CD1c-positive myeloid dendritic cell (primary cell): ENCODE data around the gene SEPHS1.

Experiments
- DNase-seq: peaks from one replicate; pipeline ENCODE4 v3.0.0-alpha.2; 2016; ENCODE audit errors: extremely low spot score

SEPHS1 gene

DNA sequence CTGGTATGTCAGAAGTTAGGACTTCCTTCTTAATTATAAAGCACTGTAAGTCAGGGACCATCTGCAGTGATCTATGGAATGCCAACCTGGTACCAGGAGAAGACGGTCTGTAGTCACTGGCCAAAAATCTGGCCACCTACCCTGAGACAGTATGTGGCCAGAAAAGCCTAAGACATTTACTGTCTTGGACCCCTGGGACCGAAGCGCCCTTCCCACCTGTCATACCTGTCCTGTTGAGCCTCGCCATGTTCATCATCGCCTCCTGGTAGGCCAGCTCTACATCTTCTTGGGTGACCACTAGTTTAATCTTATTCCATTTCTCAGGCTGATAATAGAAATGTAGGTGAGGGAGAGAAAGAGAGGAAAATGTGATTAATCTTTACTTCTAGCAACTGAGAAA is 20.0 kb downstream of the SEPHS1 start:
- DNase-seq: no peak

DNA sequence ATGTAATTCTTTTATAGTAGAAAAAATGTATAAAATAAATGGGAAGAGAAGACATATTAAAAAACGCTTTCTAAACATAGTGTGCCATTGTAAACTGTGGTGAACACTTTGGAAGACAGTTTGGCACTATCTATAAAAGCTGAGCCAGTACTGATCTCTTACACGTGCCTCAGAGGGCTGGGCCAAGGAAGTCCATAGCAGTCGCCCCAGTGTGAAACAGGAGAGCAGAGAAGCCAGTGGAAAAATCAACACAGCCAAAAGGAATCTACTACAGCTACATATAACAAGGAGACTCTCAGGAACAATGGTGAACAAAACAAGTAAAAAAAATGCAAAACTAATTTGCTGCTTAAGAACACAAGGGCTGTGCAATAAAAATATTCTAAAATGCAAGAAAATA is 20.6 kb downstream of the SEPHS1 start:
- DNase-seq: no peak

GRCh38 chr10:13322615-13323148 is 25.4 kb downstream of the SEPHS1 start:
- DNase-seq: no peak

DNA sequence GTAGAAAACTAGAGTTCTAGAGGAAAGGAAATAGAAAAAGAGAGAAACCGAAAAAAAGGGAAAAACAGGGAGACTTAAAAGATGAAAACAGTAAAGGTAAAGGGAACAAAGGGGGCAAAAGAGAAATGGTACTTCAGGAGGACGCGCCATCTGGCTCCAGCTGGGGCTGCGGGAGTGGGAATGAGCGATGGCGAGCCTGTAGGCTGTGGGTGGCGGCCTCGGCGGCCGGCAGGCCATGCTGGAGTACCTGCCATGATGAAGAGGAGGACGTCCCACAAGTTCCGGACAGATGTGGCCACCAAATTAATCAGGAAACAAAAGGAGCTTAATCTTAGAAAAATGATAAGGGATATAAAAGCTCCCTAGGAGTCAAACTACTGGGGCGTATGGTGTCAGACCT is 26.5 kb downstream of the SEPHS1 start:
- DNase-seq: no peak

DNA sequence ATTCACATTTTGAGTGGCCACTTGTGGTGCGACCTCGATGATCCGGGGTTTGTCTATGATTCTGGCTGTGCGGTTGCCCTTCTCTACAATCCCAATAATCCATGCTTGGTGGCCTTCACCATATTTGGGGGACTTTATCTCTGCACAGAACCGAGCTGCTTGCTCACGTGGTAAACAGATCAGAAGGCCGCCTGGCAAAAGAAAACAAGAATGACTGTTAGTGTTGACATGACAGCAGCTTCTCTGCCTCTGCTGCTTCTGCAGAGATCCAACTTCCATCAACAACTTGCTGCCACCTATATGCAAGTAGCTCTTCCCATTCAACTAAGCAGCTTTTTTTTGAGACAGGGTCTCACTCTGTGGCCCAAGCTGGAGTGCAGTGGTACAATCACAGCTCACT is 28.9 kb downstream of the SEPHS1 start:
- no peak for DNase-seq

- DNase-seq: no peak
Measured at GRCh38 chr10:13317474-13317873, 30.6 kb downstream of the SEPHS1 start.

- no peak for DNase-seq
Measured at GRCh38 chr10:13316635-13317311, 31.3 kb downstream of the SEPHS1 start.

DNA sequence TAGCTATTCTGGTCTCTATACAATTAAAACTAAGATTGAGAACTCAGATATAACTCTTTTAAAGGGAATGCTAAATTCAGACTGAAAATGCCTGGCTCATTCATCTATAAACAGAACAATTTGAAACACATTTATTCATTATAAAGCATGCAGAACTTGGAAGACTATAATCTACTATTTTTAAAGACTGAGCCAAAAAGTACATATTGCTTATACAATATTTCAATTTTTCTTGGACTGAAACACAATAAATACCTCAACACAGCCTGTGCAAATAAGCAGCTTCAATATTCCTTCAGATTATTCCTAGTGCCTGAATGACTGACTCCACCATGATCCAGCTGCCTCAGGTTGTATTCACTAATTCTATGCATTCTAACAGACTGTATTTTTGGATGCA is 32.7 kb downstream of the SEPHS1 start:
- DNase-seq: no peak

DNA sequence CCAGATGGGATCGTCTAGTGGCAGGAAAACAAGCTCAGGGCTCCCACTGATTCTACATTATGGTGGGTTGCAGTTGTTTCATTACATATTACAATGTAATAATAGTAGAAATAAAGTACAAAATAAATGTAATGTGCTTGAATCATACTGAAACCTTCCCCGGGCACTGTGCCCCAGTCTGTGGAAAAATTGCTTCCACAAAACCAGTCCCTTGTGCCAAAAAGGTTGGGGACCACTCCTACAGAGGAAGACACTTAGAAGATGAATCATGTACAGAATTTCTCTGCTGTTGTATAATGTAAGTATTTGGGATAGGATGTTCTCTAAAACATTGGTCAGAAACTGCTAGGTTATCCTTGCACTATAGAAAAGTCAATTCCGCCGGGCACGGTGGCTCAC is 36.9 kb downstream of the SEPHS1 start:
- no peak for DNase-seq

- no peak for DNase-seq
Measured at GRCh38 chr10:13310518-13311176, 37.4 kb downstream of the SEPHS1 start.

DNA sequence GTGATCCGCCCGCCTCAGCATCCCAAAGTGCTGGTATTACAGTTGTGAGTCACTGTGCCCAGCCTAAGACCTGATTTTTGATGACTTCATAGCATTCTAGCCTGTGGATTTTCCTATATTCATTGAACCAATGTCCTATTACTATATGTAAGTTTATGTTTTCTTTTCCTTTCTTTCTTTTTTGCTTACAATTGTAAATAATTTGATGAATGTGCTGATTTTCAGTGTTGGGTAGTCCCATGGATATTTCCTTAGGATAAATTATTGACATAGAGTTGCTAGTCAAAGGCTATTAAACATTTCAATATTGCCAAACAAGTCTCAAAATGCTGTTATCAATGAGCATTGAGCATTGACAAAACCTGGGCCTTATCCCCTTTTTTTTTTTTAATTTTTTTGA is 38.3 kb downstream of the SEPHS1 start:
- no peak for DNase-seq

GRCh38 chr10:13308096-13308495 is 40.0 kb downstream of the SEPHS1 start:
- DNase-seq: no peak

- DNase-seq: no peak
Measured at GRCh38 chr10:13306103-13306502, 42.0 kb downstream of the SEPHS1 start.

- no peak for DNase-seq
Measured at GRCh38 chr10:13302821-13303555, 45.1 kb downstream of the SEPHS1 start.

DNA sequence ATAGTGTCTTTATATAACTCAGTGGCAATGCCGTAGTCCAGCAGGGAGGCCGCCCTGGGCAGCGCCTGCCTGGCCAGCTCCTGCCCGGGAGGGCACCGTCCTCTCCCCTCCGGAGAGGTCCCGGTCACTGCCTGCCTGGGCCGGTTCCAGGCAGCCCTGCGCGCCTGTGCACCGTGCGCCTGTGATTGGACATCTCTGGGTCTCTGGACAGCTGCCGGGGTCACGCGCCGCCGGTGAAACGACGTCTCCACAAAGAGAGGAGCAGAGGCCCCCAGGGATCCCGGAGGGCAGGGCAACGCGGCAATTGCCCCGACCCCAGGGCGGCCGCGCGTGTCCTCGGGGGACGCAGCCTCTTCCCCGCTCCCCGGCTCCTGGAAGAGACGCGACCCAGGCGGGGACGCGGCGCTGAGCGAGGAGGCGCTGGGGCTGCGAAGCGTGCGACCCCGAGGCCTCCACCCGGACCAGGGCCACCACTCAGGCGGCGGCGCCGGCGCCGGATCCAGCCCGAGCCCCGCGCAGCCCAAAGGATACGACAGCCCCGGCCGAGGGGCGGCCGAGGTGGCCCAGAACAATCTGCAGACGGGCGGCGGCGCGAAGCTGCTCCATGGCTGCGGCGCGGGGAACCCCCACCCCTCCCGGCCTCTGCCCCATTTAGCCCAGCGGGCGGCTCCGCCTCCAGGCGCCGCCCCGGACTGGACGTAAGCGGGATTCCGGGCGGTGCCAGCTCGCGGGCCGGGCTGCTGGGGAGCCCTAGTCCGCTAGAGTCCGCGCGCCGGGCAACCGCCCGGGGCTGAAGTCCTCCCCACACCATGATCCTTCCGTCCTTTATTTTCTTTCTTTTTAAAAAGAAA is 48.4 kb downstream of the SEPHS1 start, which contains the start of gene PHYH:
Gene PHYH (minus strand): TSS at position 628 of the 851 bp plus-strand sequence. CDS start 22 bp downstream, at position 606.
- DNase-seq: peak; percentile 94

DNA sequence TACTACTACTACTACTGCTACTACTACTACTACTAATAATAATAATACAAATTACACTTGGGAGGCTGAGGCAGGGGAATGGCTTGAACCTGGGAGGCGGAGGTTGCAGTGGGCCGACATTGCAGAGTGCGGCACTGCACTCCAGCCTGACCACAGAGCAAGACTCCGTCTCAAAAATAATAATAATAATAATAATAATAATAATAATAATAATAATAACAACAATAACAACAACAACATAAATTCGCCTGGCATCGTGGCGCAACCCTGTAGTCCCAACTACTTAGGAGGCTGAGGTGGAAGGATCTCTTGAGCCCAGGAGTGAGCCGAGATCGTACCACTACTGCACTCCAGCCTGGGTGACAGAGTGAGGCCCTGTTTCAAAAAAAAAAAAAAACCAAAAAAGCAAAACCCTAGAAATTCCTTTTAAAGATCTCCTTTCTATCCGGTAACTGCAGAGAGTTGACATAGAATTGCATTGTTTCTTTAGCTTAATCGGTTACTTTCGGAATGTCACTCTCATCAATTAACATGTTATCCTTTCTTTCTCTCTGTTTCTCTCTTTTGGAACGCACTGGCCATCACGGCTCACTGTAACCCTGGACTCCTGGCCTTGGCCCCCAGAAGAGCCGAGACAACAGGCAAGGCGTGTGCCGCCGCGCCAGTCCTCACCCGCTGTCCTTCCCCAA is 49.2 kb downstream of the SEPHS1 start:
- no peak for DNase-seq

DNA sequence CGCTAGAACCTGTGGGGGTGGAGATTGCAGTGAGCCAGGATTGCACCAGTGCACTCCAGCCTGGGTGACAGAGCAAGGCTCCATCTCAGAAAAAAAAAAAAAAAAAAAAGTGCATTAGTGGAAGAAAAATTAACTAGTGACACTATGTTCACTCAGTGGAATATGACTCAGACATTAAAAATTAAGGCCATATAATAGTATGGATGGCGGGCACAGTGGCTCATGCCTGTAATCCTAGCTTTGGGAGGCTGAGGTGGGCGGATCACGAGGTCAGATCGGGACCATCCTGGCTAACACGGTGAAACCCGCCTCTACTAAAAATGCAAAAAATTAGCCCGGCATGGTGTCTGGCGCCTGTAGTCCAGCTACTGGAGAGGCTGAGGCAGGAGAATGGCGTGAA is 51.6 kb downstream of the SEPHS1 start:
- DNase-seq: no peak

DNA sequence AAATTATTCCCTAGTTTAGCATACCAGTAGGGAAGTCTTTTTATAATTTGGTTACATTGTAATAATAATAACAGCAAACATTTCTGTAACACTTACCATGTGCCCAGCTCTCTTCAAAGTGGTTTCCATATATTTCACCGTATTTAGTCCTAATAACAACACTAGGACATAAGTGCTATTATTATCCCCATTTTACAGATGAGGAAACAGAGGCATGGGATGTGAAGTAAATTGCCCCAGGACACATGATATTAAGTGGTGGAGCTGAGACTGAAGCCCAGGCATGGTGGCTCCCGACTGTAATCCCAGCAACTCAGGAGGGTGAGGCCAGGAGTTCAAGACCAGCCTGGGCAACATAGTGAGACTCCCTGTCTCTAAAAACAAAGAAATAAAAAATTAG is 53.3 kb downstream of the SEPHS1 start:
- no peak for DNase-seq

- no peak for DNase-seq
Measured at GRCh38 chr10:13291821-13292773, 56.0 kb downstream of the SEPHS1 start.

- no peak for DNase-seq
Measured at GRCh38 chr10:13291061-13291460, 57.0 kb downstream of the SEPHS1 start.
